ENCODE results near the gene TMC1.

DNA sequence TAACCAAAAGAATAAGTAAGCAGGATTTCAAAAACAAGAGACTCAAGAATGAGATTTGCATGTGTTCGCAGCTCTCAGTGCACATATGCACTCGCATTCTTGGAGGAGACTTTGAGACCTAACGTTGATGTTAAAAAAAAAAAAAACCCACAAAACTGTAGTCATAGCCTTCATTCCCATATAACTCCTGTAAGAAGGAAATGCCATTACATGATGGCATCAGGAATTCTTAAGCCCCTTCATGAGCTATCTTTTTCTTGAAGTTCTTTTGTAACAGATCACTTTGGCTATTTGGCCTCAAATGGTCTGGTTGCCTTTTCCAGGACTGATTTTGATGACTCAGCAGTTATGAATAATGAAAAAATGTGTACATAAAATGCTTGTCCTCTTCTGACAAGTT, 317.7 kb downstream of the TMC1 start:
- TF ChIP-seq, protein P1, sequence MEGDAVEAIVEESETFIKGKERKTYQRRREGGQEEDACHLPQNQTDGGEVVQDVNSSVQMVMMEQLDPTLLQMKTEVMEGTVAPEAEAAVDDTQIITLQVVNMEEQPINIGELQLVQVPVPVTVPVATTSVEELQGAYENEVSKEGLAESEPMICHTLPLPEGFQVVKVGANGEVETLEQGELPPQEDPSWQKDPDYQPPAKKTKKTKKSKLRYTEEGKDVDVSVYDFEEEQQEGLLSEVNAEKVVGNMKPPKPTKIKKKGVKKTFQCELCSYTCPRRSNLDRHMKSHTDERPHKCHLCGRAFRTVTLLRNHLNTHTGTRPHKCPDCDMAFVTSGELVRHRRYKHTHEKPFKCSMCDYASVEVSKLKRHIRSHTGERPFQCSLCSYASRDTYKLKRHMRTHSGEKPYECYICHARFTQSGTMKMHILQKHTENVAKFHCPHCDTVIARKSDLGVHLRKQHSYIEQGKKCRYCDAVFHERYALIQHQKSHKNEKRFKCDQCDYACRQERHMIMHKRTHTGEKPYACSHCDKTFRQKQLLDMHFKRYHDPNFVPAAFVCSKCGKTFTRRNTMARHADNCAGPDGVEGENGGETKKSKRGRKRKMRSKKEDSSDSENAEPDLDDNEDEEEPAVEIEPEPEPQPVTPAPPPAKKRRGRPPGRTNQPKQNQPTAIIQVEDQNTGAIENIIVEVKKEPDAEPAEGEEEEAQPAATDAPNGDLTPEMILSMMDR (IDR thresholded peaks at IDR 0.05), result no peak
- TF ChIP-seq POLR2A (IDR thresholded peaks at IDR 0.05), result no peak
- no peak for TF ChIP-seq EP300 (IDR thresholded peaks at IDR 0.05)
- no peak for TF ChIP-seq POLR2AphosphoS5 (IDR thresholded peaks at IDR 0.05)

All from upper lobe of left lung (tissue), 4 donors.